ENCODE measurements around the gene DNTT.

Gene DNTT

GRCh38 chr10:96304230-96304629, at the start of gene DNTT:
DNTT (plus strand) TSS chr10:96304434; CDS start chr10:96304498, 64 bp downstream.
- no peak for DNase-seq (ENCODE audit: low read depth, low spot score)

GRCh38 chr10:96254976-96255375, 49.3 kb upstream of the DNTT start:
- DNase-seq (ENCODE audit: low read depth, low spot score): no peak
- no peak overlapping the region for H3K27ac ChIP-seq

More at GRCh38 chr10:96304230-96304629, at the start of gene DNTT:
- H3K27ac ChIP-seq: no peak within 1 kb of the TSS

- DNase-seq (ENCODE audit: low read depth, low spot score): no peak
Measured at GRCh38 chr10:96255549-96256333, 48.5 kb upstream of the DNTT start.

GRCh38 chr10:96257944-96258343, 46.3 kb upstream of the DNTT start:
- H3K27ac ChIP-seq: no peak overlapping the region
- no peak for DNase-seq (ENCODE audit: low read depth, low spot score)

More at GRCh38 chr10:96255549-96256333, 48.5 kb upstream of the DNTT start:
- H3K27ac ChIP-seq: no peak overlapping the region

- no peak for DNase-seq (ENCODE audit: low read depth, low spot score)
- no peak overlapping the region for H3K27ac ChIP-seq
Measured at GRCh38 chr10:96259150-96259549, 45.1 kb upstream of the DNTT start.

- DNase-seq (ENCODE audit: low read depth, low spot score): no peak
- H3K27ac ChIP-seq: no peak overlapping the region
Measured at GRCh38 chr10:96260014-96260413, 44.2 kb upstream of the DNTT start.

GRCh38 chr10:96261132-96261531, 43.1 kb upstream of the DNTT start:
- no peak for DNase-seq (ENCODE audit: low read depth, low spot score)
- no peak overlapping the region for H3K27ac ChIP-seq

GRCh38 chr10:96261930-96262329, 42.3 kb upstream of the DNTT start:
- DNase-seq (ENCODE audit: low read depth, low spot score): no peak
- H3K27ac ChIP-seq: no peak overlapping the region

GRCh38 chr10:96263176-96263575, 41.1 kb upstream of the DNTT start:
- H3K27ac ChIP-seq: no peak overlapping the region

GRCh38 chr10:96263669-96264068, 40.6 kb upstream of the DNTT start:
- no peak overlapping the region for H3K27ac ChIP-seq
- no peak for DNase-seq (ENCODE audit: low read depth, low spot score)

More at GRCh38 chr10:96263176-96263575, 41.1 kb upstream of the DNTT start:
- no peak for DNase-seq (ENCODE audit: low read depth, low spot score)

GRCh38 chr10:96264938-96265337, 39.3 kb upstream of the DNTT start:
- H3K27ac ChIP-seq: no peak overlapping the region
- no peak for DNase-seq (ENCODE audit: low read depth, low spot score)

- no peak overlapping the region for H3K27ac ChIP-seq
- DNase-seq (ENCODE audit: low read depth, low spot score): no peak
Measured at GRCh38 chr10:96266118-96266770, 38.0 kb upstream of the DNTT start.

- no peak for DNase-seq (ENCODE audit: low read depth, low spot score)
- peak overlapping the region; percentile 44 for H3K27ac ChIP-seq
Measured at GRCh38 chr10:96267234-96267705, 37.0 kb upstream of the DNTT start.

- no peak for DNase-seq (ENCODE audit: low read depth, low spot score)
- no peak overlapping the region for H3K27ac ChIP-seq
Measured at GRCh38 chr10:96268341-96268909, 35.8 kb upstream of the DNTT start.

- no peak overlapping the region for H3K27ac ChIP-seq
- DNase-seq (ENCODE audit: low read depth, low spot score): no peak
Measured at GRCh38 chr10:96269438-96270300, 34.6 kb upstream of the DNTT start.

- H3K27ac ChIP-seq: peak overlapping the region; percentile 75
- no peak for DNase-seq (ENCODE audit: low read depth, low spot score)
Measured at GRCh38 chr10:96270571-96270970, 33.7 kb upstream of the DNTT start.

- H3K27ac ChIP-seq: peak within 1 kb of the TSS; percentile 75
- peak; percentile 77 for DNase-seq (ENCODE audit: low read depth, low spot score)
Measured at GRCh38 chr10:96271016-96271815, 33.0 kb upstream of the DNTT start, which contains the start of gene BLNK. BLNK (minus strand) TSS chr10:96271569; CDS start chr10:96271398, 171 bp downstream.

GRCh38 chr10:96272316-96273280, 31.6 kb upstream of the DNTT start:
- DNase-seq (ENCODE audit: low read depth, low spot score): no peak
- H3K27ac ChIP-seq: peak overlapping the region; percentile 75
